ENCODE measurements around the gene GNAL.

- TF ChIP-seq POLR2A (IDR thresholded peaks at IDR 0.05; ENCODE audit: borderline replicate concordance, extremely low read depth, insufficient read depth, insufficient read length) (no peak), EZH2phosphoT487 (IDR thresholded peaks at IDR 0.05; ENCODE audit: borderline replicate concordance) (no peak), EZH2 (IDR thresholded peaks at IDR 0.05) (no peak)
- TF ChIP-seq, protein P1, sequence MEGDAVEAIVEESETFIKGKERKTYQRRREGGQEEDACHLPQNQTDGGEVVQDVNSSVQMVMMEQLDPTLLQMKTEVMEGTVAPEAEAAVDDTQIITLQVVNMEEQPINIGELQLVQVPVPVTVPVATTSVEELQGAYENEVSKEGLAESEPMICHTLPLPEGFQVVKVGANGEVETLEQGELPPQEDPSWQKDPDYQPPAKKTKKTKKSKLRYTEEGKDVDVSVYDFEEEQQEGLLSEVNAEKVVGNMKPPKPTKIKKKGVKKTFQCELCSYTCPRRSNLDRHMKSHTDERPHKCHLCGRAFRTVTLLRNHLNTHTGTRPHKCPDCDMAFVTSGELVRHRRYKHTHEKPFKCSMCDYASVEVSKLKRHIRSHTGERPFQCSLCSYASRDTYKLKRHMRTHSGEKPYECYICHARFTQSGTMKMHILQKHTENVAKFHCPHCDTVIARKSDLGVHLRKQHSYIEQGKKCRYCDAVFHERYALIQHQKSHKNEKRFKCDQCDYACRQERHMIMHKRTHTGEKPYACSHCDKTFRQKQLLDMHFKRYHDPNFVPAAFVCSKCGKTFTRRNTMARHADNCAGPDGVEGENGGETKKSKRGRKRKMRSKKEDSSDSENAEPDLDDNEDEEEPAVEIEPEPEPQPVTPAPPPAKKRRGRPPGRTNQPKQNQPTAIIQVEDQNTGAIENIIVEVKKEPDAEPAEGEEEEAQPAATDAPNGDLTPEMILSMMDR (IDR thresholded peaks at IDR 0.05 in 2 of 3, conservative IDR thresholded peaks at IDR 0.05 in 1 of 3; ENCODE audit: borderline replicate concordance in 1 of 3, insufficient read depth in 1 of 3, low read depth in 2 of 3, low read length in 2 of 3), result no peak
Observed at GRCh38 chr18:11826836-11827235, 137.8 kb downstream of the GNAL start.

Data from HCT116 (cell line).